ENCODE data around the gene WRAP53. TPM values are rescaled to one million over a fixed set of nuclear protein-coding genes. Genes with fewer than 3 reads are reported as not detected.

The WRAP53 gene
- total RNA-seq, 6 donors from 2014 or later, result 6.0 to 10.3 (median 7.8) TPM

DNA sequence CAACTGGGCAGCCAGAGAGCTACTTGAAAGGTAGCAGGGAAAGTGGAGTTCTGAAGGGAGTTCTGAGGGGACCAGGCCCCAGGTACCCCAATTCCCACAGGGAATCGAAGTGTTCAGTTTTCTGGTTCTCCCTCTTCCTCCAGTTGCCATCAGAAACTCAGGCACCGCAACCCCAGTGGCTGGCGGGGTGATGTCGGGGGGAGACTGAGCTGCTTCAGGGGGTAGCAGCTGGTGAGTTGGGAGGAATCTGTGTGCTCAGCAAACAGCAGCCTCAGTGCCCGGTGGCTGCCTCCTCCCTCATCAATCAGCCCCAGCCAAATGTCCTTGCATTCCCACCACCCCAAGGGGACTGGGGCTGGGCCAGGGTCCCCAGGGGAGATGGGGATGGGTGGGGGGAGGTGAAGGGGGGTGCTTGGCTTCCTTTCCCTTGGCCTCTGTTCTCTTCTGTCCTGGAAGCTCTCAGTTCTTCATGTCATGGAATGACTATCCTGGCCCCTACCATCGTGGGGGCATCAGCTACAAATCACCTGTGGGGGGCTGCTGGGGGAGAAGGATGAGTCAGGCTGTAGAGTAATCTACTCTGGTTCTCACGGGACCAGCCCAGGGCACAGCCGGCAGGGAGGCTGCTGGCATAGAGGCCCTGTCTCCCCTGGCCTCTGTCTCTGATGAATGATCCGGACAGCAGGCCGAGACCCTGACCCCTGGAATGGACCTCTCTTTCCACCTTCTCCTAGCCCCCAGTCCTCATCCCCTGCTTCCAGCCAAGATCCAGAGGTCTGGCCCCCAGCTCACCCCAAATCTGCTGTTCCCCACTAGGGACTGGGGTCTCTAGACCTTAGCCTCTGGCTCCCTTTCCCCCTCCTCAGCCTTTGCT, 26.7 kb downstream of the WRAP53 start:
- DNase-seq (no peak), ATAC-seq (ENCODE audit: low FRiP score in 2 of 2) (no peak)
- H3K4me3 ChIP-seq, result no peak overlapping the region
- no peaks in the 10 kb centered on the region for H3K36me3 ChIP-seq
- peaks cover 14 to 23% (median 21%) of the 10 kb centered on the region in 4 donors for H3K4me1 ChIP-seq
- H3K9me3 ChIP-seq, result no peaks in the 10 kb centered on the region
- peaks cover 0 to 35% (median 6%) of the 10 kb centered on the region in 4 donors for H3K27me3 ChIP-seq
- TF ChIP-seq, protein P1, sequence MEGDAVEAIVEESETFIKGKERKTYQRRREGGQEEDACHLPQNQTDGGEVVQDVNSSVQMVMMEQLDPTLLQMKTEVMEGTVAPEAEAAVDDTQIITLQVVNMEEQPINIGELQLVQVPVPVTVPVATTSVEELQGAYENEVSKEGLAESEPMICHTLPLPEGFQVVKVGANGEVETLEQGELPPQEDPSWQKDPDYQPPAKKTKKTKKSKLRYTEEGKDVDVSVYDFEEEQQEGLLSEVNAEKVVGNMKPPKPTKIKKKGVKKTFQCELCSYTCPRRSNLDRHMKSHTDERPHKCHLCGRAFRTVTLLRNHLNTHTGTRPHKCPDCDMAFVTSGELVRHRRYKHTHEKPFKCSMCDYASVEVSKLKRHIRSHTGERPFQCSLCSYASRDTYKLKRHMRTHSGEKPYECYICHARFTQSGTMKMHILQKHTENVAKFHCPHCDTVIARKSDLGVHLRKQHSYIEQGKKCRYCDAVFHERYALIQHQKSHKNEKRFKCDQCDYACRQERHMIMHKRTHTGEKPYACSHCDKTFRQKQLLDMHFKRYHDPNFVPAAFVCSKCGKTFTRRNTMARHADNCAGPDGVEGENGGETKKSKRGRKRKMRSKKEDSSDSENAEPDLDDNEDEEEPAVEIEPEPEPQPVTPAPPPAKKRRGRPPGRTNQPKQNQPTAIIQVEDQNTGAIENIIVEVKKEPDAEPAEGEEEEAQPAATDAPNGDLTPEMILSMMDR (IDR thresholded peaks at IDR 0.05), result no peak
- 65 to 70% methylated on average over 9 to 10 of the region's 10 CpGs for WGBS, 2 donors
- H3K27ac ChIP-seq, result no peak overlapping the region

DNA sequence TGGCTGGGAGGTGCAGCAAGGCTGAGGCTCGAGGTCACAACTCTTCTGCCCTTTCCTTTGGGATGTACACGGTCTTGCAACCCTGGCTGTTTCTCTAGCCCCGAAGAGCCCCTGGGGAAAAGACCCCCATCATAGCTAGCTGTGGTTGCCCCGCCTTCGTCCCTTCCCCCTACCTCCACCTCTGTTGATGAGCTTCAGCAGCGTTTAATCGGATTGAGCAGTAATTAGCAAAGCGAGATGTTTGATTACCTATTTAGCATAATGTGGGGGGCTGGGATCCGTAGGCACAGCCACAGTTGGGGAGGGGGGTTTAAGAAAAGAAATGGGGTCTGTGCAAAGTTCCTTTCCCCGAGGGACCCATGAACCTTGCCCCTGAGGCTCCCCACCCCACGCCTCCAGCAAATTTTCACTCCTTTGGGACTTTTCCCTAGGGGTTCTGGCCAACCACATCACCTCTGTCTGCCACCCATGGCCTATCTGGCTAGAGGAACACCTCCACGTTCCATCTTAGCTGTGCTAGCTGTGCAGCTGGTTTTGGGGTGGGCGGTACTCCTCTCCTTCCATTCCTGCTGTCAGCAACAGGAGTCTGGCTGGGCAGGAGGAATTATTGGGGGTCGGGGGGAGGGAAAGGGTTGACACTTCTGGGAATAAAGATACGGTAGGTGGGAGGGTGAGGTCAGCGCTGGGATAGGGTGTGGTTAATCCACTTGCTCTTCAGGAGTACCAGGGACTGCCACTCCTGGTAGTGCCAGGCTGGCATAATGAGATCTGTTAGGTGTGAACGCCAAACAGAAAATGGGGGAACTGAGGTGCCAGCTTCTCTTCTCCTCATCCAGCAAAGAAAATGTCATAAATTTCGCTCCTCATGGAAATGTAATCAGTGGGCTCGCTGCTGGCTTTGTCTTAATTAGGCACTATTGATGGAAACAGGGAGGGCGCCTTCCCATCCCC, 27.9 kb downstream of the WRAP53 start:
- no peak for TF ChIP-seq EP300 (IDR thresholded peaks at IDR 0.05)
- TF ChIP-seq POLR2A (IDR thresholded peaks at IDR 0.05), result peak in 1 of 4 donors; percentile 18
- TF ChIP-seq, protein P1 (IDR thresholded peaks at IDR 0.05), result no peak
- Histone ChIP-seq H3K4me1 (peaks cover 14 to 23% (median 21%) of the 10 kb centered on the region in 4 donors), H3K9me3 (no peaks in the 10 kb centered on the region), H3K27ac (peak overlapping the region in 2 of 4 donors; percentile 60 to 75), H3K27me3 (peaks cover 0 to 35% (median 6%) of the 10 kb centered on the region in 4 donors), H3K36me3 (no peaks in the 10 kb centered on the region), H3K4me3 (peak overlapping the region; percentile 36 to 63 (median 54))
- DNase-seq, result no peak
- WGBS, 2 donors, result 34 to 38% methylated on average over 20 of the region's 20 CpGs
- no peak for ATAC-seq (ENCODE audit: low FRiP score in 2 of 2)

DNA sequence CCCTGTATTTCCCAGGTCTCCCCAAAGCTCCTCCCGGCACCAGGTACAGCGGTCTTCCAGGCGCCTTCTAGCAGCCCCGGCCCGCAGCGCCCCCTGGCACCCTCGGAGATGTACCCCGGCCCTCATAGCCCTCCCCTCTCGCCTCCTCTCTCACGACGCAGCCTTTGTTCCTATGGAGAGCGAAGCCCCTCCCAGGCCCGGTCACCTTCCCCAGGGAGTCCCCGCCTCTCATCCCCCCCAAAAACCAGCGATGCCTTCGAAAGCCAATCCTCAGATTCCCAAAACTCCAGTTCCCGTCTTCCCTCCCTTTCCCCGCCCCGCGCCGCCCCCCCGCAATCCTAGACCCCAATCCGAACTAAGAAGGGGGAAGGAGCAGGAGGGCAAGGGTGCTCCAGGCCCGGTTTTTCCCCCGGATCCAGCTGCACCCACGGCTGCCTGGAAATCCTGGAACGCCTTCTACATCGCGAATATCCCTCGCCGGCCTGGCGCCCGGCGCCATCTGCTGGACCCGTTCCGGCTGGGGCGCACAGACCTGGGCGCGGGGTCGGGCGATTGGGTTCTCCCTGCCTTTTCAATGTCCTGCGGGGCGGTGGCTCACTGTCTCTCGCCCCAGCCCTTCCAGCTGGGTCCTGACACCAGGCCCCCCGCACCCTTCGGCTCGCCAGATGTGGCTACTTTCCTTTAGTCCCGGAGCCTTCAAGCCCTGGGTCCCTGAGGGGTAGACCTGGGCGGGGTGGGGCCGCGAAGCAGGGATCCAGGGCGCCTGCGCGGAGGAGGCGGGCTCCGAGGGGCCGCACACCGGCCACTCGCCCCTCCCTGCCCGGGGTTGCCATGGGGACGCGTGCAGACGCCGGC, 28.9 kb downstream of the WRAP53 start, which contains the start of gene DNAH2:
Gene DNAH2 (plus strand): TSS at position 844 of the 855 bp plus-strand sequence. CDS start 1,991 bp downstream, outside the sequence.
- peak; percentile 79 to 94 for DNase-seq
- peaks cover 0 to 33% (median 3%) of the 10 kb centered on the region in 4 donors for H3K27me3 ChIP-seq

More for the DNA sequence above, 28.9 kb downstream of the WRAP53 start, which contains the start of gene DNAH2:
- Histone ChIP-seq H3K4me1 (peaks cover 14 to 23% (median 21%) of the 10 kb centered on the region in 4 donors), H3K36me3 (no peaks in the 10 kb centered on the region), H3K27ac (peak within 1 kb of the TSS in 2 of 4 donors; percentile 60 to 75), H3K4me3 (peak within 1 kb of the TSS; percentile 46 to 63 (median 54)), H3K9me3 (no peaks in the 10 kb centered on the region)
- WGBS, 2 donors, result 0 to 1% methylated on average over 48 to 61 of the region's 64 CpGs
- TF ChIP-seq, protein P1 (IDR thresholded peaks at IDR 0.05), result peak in 4 of 6 experiments; percentile 20 to 59 (median 42)
- TF ChIP-seq POLR2AphosphoS5 (IDR thresholded peaks at IDR 0.05), result no peak
- TF ChIP-seq EP300 (IDR thresholded peaks at IDR 0.05), result no peak
- TF ChIP-seq POLR2A (IDR thresholded peaks at IDR 0.05), result peak in 2 of 4 donors; percentile 0 to 20
- peak; percentile 84 to 88 for ATAC-seq (ENCODE audit: low FRiP score in 2 of 2)

All from upper lobe of left lung (tissue), 6 donors.